ENCODE results near the gene EXOC4.
"Not testable (repeated sequence)": the region's sequence is repeated elsewhere in the genome, so short reads cannot be mapped to it uniquely, and the experiment has no call there.

EXOC4 gene

GRCh38 chr7:133252858-133253518, at the start of gene EXOC4:
Gene EXOC4 (plus strand): TSS chr7:133253078.
- peak; percentile 90 for DNase-seq

- DNase-seq: no peak
These were observed 49.4 kb upstream of the EXOC4 start for GRCh38 chr7:133203490-133203889.

- DNase-seq: no peak
These were observed 45.2 kb upstream of the EXOC4 start for GRCh38 chr7:133207687-133208086.

GRCh38 chr7:133210817-133211216, 42.1 kb upstream of the EXOC4 start:
- not testable (repeated sequence) for DNase-seq

GRCh38 chr7:133213772-133214171, 39.1 kb upstream of the EXOC4 start:
- not testable (repeated sequence) for DNase-seq

GRCh38 chr7:133217773-133218172, 35.1 kb upstream of the EXOC4 start:
- DNase-seq: no peak

GRCh38 chr7:133230591-133231194, 22.2 kb upstream of the EXOC4 start:
- no peak for DNase-seq

GRCh38 chr7:133233142-133233541, 19.7 kb upstream of the EXOC4 start:
- no peak for DNase-seq

- DNase-seq: no peak
These were observed 17.7 kb upstream of the EXOC4 start for GRCh38 chr7:133234961-133235875.

GRCh38 chr7:133237545-133237944, 15.3 kb upstream of the EXOC4 start:
- no peak for DNase-seq

- DNase-seq: no peak
These were observed 12.6 kb upstream of the EXOC4 start for GRCh38 chr7:133240302-133240701.

GRCh38 chr7:133246558-133246957, 6.3 kb upstream of the EXOC4 start:
- DNase-seq: no peak

- no peak for DNase-seq
These were observed 4.0 kb upstream of the EXOC4 start for GRCh38 chr7:133248901-133249300.

GRCh38 chr7:133252506-133252857, 396 bp upstream of the EXOC4 start:
- no peak for DNase-seq

- no peak for DNase-seq
These were observed 619 bp downstream of the EXOC4 start for GRCh38 chr7:133253519-133253875.

- DNase-seq: no peak
These were observed 2.6 kb downstream of the EXOC4 start for GRCh38 chr7:133255486-133255885.

- no peak for DNase-seq
These were observed 5.3 kb downstream of the EXOC4 start for GRCh38 chr7:133258174-133258573.

- no peak for DNase-seq
These were observed 12.9 kb downstream of the EXOC4 start for GRCh38 chr7:133265821-133266220.

GRCh38 chr7:133268355-133268754, 15.5 kb downstream of the EXOC4 start:
- DNase-seq: no peak

GRCh38 chr7:133272336-133272735, 19.5 kb downstream of the EXOC4 start:
- DNase-seq: no peak

GRCh38 chr7:133273227-133273626, 20.3 kb downstream of the EXOC4 start:
- DNase-seq: no peak

GRCh38 chr7:133274265-133274664, 21.4 kb downstream of the EXOC4 start:
- no peak for DNase-seq

- no peak for DNase-seq
These were observed 22.1 kb downstream of the EXOC4 start for GRCh38 chr7:133275008-133275407.
